NCI-H187 treated with DMSO at 0.1 percent for 48 hours (cell line): ENCODE measurements around the gene DOCK3.

Experiments
- DNase-seq: peaks from one replicate; lab custom pipeline; 2025; lab: John Stamatoyannopoulos, UW

Gene DOCK3

DNA sequence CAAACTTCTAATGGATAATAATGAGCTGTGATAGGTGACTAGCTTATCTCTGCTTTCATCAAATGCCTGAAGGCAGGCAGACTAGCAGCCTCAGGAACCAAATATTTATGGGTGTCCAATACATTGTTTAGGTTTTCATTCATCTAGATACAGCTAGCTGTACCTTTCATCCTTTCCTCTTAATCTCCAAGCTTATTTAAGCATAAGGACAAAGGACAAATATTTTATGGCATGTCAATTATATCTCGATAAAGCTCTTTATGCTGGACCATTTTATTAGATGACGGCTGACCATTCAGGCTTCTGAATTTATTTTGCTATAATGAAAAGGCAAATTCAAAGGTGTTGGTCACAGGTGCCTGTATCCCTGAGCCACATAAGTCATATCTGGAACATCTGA is 733.3 kb downstream of the DOCK3 start:
- DNase-seq, result no peak

DNA sequence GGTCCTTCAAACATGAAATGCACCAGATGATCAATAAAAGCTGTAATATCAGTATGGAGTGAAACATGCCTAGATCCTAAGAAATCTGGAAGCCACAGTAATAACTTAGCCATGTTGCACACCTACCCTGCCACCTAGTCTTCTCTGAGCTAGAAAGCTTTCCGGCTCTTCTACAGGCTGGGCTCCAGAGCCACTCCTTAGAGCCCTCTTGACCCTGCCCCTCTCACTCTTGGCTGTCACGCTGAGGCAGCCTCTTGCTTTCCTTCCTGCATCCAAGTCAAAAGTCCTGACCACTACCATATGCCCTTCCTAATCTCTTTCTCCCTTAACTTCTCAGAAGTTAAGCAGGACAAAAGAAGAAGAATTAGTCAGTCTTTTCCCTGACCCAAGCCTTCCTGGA is 734.1 kb downstream of the DOCK3 start:
- DNase-seq, result no peak

DNA sequence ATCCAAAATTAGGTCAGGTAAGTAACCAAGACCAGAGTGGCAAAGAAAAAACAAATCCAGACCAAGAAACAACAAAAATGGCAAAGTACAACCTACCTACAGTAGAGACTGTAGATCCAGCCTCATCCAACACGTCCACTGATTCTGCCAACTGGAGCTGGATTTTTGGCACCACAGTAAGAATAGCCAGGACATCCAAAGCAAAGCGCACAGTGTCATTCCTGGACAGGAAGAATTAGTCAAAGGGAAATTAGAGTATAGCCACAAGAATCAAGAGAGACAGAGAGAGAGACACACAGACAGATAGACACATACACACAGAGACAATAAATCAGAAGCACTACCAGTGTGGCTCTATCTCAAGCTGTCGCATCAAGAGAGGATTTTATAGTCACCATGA is 747.5 kb downstream of the DOCK3 start:
- no peak for DNase-seq

DNA sequence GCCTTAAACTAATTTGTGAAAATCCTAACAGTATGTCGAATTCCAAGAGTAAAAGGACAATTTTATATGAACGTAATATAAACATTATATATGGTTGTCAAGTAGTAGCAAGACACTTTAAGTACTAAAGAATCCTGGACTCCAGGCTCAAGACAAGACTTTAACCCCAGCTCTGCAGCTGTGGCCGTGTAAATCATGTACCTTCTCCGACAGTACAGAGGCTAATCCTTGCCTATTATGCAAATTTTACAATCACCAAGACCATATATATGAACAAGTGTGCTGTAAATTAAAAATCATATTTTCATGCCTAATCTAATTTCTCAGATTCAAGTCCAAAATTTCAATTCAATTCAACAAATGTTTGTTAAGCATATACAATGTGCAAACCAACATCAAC is 752.2 kb downstream of the DOCK3 start:
- no peak for DNase-seq

DNA sequence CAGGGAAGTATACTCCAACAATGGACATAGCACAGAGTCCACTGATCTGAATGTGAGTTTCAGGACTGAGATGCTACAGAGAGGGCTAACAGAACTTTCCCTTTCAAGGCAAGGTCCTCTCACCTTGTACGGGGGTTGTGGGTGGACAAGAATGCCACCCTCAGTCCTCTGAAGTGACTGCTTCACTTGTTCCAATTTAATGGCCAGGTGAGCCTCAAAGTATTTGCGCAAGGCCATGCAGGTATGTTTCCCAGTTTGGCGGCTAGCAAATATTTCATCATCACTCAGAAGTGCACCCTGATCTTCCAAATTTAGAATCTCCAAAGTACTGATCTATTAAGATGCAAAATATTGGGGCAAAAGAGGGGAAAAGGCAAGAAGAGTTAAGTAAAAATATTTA is 754.4 kb downstream of the DOCK3 start:
- no peak for DNase-seq
